ENCODE data around the gene LEPROT. TPM values are rescaled to one million over a fixed set of nuclear protein-coding genes. Genes with fewer than 3 reads are reported as not detected.

The LEPROT gene
- total RNA-seq, 6 experiments from 2014 or later: 26.6 to 50.2 (median 37.5) TPM

DNA sequence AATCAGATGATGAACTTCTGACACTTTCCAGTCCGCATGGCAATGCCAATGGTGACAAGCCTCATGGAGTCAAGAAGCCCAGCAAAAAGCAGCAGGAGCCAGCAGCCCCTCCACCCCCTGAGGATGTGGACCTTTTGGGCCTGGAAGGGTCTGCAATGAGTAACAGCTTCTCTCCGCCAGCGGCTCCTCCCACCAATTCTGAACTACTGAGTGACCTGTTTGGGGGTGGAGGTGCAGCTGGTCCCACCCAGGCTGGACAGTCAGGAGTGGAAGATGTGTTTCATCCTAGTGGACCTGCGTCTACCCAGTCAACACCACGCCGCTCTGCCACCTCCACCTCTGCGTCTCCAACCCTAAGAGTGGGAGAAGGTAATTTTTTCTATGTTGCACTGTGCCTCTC lies 28.0 kb upstream of the LEPROT start:
- TF ChIP-seq, protein P1, sequence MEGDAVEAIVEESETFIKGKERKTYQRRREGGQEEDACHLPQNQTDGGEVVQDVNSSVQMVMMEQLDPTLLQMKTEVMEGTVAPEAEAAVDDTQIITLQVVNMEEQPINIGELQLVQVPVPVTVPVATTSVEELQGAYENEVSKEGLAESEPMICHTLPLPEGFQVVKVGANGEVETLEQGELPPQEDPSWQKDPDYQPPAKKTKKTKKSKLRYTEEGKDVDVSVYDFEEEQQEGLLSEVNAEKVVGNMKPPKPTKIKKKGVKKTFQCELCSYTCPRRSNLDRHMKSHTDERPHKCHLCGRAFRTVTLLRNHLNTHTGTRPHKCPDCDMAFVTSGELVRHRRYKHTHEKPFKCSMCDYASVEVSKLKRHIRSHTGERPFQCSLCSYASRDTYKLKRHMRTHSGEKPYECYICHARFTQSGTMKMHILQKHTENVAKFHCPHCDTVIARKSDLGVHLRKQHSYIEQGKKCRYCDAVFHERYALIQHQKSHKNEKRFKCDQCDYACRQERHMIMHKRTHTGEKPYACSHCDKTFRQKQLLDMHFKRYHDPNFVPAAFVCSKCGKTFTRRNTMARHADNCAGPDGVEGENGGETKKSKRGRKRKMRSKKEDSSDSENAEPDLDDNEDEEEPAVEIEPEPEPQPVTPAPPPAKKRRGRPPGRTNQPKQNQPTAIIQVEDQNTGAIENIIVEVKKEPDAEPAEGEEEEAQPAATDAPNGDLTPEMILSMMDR (IDR thresholded peaks at IDR 0.05): no peak
- TF ChIP-seq POLR2A (IDR thresholded peaks at IDR 0.05): no peak
- ATAC-seq (no peak), DNase-seq (no peak)
- H3K4me3 ChIP-seq: no peak overlapping the region
- H3K9me3 ChIP-seq: no peaks in the 10 kb centered on the region
- intact Hi-C loops (cut with DNase I): no loop called here
- 100% methylated on average over 2 of the region's 7 CpGs for WGBS (ENCODE audit: insufficient coverage, low coverage, low lambda C conversion rate, missing lambda C conversion rate)
- H3K4me1 ChIP-seq: no peaks in the 10 kb centered on the region
- no peak overlapping the region for H3K27ac ChIP-seq
- no peaks in the 10 kb centered on the region for H3K36me3 ChIP-seq
- no peaks in the 10 kb centered on the region for H3K27me3 ChIP-seq

DNA sequence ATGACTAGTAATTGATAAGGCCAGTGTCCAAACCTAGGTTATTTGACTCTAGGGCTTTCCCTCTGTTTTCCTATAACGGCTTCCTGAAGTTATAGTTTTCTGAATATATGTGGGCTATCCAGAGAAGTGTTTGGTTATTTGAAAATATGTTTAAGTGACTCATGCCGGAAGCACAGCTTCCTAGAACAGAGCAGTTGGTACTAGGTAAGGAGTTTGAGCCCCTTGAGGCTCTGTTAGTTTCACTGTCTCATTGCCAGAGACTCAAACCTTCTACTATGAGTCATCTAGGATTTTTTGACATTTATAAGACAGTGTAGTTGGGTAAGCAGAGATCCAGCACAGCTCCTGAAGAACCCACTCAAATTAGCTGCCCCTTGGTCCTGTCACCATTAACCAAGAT lies 27.1 kb upstream of the LEPROT start:
- H3K4me3 ChIP-seq: no peak overlapping the region
- no peaks in the 10 kb centered on the region for H3K4me1 ChIP-seq
- TF ChIP-seq, protein P1 (IDR thresholded peaks at IDR 0.05): no peak
- TF ChIP-seq POLR2A (IDR thresholded peaks at IDR 0.05): no peak
- no peaks in the 10 kb centered on the region for H3K36me3 ChIP-seq
- intact Hi-C loops (cut with DNase I): no loop called here
- no peaks in the 10 kb centered on the region for H3K27me3 ChIP-seq
- no peak overlapping the region for H3K27ac ChIP-seq
- no peak for ATAC-seq
- H3K9me3 ChIP-seq: no peaks in the 10 kb centered on the region
- DNase-seq: no peak
- 61% methylated on average over 2 of the region's 2 CpGs for WGBS (ENCODE audit: insufficient coverage, low coverage, low lambda C conversion rate, missing lambda C conversion rate)

GRCh38 chr1:65393928-65394327 lies 26.5 kb upstream of the LEPROT start:
- WGBS (ENCODE audit: insufficient coverage, low coverage, low lambda C conversion rate, missing lambda C conversion rate): 67% methylated on average over 1 of the region's 1 CpG
- no peak for ATAC-seq
- Histone ChIP-seq H3K27me3 (no peaks in the 10 kb centered on the region), H3K4me3 (no peak overlapping the region), H3K27ac (no peak overlapping the region), H3K36me3 (no peaks in the 10 kb centered on the region), H3K4me1 (no peaks in the 10 kb centered on the region), H3K9me3 (no peaks in the 10 kb centered on the region)
- TF ChIP-seq, protein P1 (IDR thresholded peaks at IDR 0.05): no peak
- no peak for TF ChIP-seq POLR2A (IDR thresholded peaks at IDR 0.05)
- intact Hi-C loops (cut with DNase I): no loop called here
- no peak for DNase-seq

DNA sequence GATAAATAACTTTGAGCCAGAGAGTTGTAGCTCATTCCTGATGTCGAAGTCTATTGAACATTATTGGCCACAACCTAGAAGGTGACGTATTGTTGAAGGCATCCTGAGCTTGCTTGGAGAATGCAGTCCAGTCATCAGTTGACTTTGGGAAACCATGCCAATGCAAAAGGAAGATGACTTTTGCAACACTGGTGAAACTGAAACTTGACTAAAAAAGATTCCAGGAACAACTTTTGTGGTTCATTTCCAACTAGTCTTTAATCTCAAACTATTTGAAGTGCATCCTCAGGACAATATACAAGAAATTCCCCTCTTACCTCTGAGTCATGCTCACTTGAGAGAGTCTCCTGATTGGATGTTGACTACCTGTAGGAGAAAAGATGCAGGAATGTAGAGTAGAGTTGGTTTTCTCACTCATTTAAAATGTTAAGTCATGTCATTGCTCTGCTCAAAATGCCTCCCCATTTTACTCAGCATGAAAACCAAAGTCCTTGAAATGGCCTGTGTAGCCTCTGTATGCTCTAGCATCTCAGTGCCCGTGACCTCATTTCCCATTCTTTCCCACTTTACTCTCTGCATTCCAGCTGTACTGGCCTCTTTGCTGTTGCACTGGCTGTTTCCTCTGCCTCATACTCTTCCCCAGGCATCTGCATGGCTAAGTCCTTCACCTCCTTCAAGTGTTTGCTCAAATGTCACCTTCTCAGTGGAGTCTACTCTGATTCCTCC lies 24.4 kb upstream of the LEPROT start:
- peak in 1 of 4 donors; percentile 54 for ATAC-seq
- TF ChIP-seq, protein P1 (IDR thresholded peaks at IDR 0.05): no peak
- TF ChIP-seq POLR2A (IDR thresholded peaks at IDR 0.05): no peak
- H3K27ac ChIP-seq: no peak overlapping the region
- no peak for DNase-seq
- 79% methylated on average over 3 of the region's 3 CpGs for WGBS (ENCODE audit: insufficient coverage, low coverage, low lambda C conversion rate, missing lambda C conversion rate)
- intact Hi-C loops (cut with DNase I): no loop called here
- H3K9me3 ChIP-seq: no peaks in the 10 kb centered on the region
- H3K27me3 ChIP-seq: no peaks in the 10 kb centered on the region
- H3K4me1 ChIP-seq: no peaks in the 10 kb centered on the region
- H3K4me3 ChIP-seq: no peak overlapping the region
- H3K36me3 ChIP-seq: no peaks in the 10 kb centered on the region

All from right lobe of liver (tissue), 6 donors.